ENCODE data around the gene FNBP1. TPM values are rescaled to one million over a fixed set of nuclear protein-coding genes. Genes with fewer than 3 reads are reported as not detected.
A peak's percentile ranks its signal among the peaks of the same experiment; 100 is the strongest.

The FNBP1 gene
- total and polyA plus RNA-seq, 4 donors: 16.0 to 94.3 (median 29.5) TPM

DNA sequence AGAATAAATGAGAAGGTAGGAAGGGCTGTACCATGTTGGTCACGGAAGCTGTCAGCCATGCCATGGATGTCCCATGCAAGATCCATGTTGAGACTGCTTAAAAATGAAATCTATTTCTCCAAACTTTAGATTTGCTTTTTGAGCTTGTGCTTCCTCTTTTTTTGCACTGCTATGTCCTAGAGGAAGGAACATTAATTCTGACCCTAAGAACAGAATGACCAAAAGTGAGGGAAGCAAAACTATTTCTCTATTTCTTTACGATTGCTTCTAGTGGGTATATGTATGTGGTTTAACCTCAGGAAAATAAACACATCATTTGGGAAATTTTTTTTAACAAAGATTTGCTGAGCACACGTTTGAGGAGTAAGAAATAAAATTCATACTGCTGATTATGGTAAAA, 123.1 kb downstream of the FNBP1 start:
- Histone ChIP-seq H3K4me3 (no peak overlapping the region), H3K4me1 (ENCODE audit: control insufficient read depth in 5 of 5, insufficient read depth in 5 of 5, low read length in 5 of 5) (no peaks in the 10 kb centered on the region), H3K36me3 (ENCODE audit: control insufficient read depth in 4 of 4, insufficient read depth in 4 of 4, low read length in 4 of 4) (peaks cover 9 to 18% (median 12%) of the 10 kb centered on the region in 4 donors), H3K27me3 (ENCODE audit: control insufficient read depth in 3 of 3, insufficient read depth in 3 of 3, low read length in 2 of 3) (no peaks in the 10 kb centered on the region), H3K27ac (ENCODE audit: low read depth in 1 of 2, low read length in 1 of 2) (no peak overlapping the region), H3K9ac (ENCODE audit: insufficient read depth in 1 of 2, low read length in 2 of 2) (no peak overlapping the region), H3K9me3 (ENCODE audit: control insufficient read depth in 4 of 4, insufficient read depth in 3 of 4, low read length in 3 of 4) (no peaks in the 10 kb centered on the region)
- DNase-seq: no peak
- WGBS, 2 donors: 43 to 70% methylated on average over 3 of the region's 3 CpGs
- TF ChIP-seq, protein P1, sequence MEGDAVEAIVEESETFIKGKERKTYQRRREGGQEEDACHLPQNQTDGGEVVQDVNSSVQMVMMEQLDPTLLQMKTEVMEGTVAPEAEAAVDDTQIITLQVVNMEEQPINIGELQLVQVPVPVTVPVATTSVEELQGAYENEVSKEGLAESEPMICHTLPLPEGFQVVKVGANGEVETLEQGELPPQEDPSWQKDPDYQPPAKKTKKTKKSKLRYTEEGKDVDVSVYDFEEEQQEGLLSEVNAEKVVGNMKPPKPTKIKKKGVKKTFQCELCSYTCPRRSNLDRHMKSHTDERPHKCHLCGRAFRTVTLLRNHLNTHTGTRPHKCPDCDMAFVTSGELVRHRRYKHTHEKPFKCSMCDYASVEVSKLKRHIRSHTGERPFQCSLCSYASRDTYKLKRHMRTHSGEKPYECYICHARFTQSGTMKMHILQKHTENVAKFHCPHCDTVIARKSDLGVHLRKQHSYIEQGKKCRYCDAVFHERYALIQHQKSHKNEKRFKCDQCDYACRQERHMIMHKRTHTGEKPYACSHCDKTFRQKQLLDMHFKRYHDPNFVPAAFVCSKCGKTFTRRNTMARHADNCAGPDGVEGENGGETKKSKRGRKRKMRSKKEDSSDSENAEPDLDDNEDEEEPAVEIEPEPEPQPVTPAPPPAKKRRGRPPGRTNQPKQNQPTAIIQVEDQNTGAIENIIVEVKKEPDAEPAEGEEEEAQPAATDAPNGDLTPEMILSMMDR (IDR thresholded peaks at IDR 0.05; ENCODE audit: control extremely low read depth, extremely low read depth): no peak
- peak; percentile 27 for ATAC-seq (ENCODE audit: insufficient read depth, low FRiP score)

DNA sequence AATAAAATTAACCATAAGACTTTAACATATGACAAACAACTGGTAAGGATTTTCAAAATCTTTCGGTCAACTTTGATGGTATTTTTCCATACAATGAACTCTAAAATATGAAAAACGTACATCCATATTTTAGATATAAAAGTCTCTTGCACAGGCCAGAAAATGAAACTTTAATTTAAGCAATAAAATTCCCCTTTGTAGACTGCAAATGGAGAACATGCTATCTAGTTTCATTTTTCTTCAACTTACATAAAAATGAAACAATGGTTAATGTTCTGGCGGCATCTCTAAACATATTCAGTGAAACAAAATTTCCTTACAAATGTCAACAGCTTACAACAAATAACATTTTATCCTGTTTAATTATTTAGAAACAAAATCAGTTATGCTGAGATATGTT, 123.7 kb downstream of the FNBP1 start:
- Histone ChIP-seq H3K4me3 (no peak overlapping the region), H3K36me3 (ENCODE audit: control insufficient read depth in 4 of 4, insufficient read depth in 4 of 4, low read length in 4 of 4) (peaks cover 6 to 15% (median 7%) of the 10 kb centered on the region in 4 donors), H3K9me3 (ENCODE audit: control insufficient read depth in 4 of 4, insufficient read depth in 3 of 4, low read length in 3 of 4) (no peaks in the 10 kb centered on the region), H3K27ac (ENCODE audit: low read depth in 1 of 2, low read length in 1 of 2) (no peak overlapping the region), H3K4me1 (ENCODE audit: control insufficient read depth in 5 of 5, insufficient read depth in 5 of 5, low read length in 5 of 5) (no peaks in the 10 kb centered on the region), H3K9ac (ENCODE audit: insufficient read depth in 1 of 2, low read length in 2 of 2) (no peak overlapping the region), H3K27me3 (ENCODE audit: control insufficient read depth in 3 of 3, insufficient read depth in 3 of 3, low read length in 2 of 3) (no peaks in the 10 kb centered on the region)
- DNase-seq (no peak), ATAC-seq (ENCODE audit: insufficient read depth, low FRiP score) (no peak)
- WGBS, 2 donors: 61 to 70% methylated on average over 3 of the region's 3 CpGs
- TF ChIP-seq, protein P1 (IDR thresholded peaks at IDR 0.05; ENCODE audit: control extremely low read depth, extremely low read depth): no peak

DNA sequence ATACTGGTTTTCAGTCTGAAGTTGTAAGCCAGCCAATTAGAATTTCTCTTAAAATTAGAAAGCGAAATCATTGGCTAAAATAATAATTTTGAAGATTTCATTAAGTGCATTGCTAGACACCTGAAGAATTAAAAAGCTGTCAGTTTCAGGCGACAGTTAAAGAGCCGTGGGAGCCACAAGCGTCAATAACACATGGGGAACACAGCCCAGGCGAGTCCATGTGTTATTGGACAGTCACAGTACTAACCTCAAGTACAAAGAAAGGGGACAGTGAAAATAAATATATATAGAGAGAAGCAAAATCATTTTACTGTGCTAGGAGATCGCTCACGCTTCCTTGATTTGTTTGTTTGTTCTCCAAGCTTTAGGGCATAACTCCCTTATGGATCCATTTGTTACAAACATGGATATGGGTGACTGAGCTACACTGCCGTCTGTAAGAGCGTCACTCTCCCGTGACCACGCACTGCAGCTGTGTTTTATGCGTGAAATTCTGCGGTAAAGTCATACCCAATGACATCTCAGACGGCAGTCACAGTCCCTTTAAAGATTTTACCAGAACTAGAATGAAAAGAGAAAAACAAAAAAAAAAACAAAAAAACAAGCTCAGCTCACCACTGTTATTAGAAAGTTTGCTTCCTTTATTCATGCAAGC, 124.6 kb downstream of the FNBP1 start:
- Histone ChIP-seq H3K4me1 (ENCODE audit: control insufficient read depth in 5 of 5, insufficient read depth in 5 of 5, low read length in 5 of 5) (no peaks in the 10 kb centered on the region), H3K27me3 (ENCODE audit: control insufficient read depth in 3 of 3, insufficient read depth in 3 of 3, low read length in 2 of 3) (no peaks in the 10 kb centered on the region), H3K27ac (ENCODE audit: low read depth in 1 of 2, low read length in 1 of 2) (no peak overlapping the region), H3K36me3 (ENCODE audit: control insufficient read depth in 4 of 4, insufficient read depth in 4 of 4, low read length in 4 of 4) (peaks cover 2 to 12% (median 6%) of the 10 kb centered on the region in 4 donors), H3K9ac (ENCODE audit: insufficient read depth in 1 of 2, low read length in 2 of 2) (no peak overlapping the region), H3K4me3 (no peak overlapping the region), H3K9me3 (ENCODE audit: control insufficient read depth in 4 of 4, insufficient read depth in 3 of 4, low read length in 3 of 4) (no peaks in the 10 kb centered on the region)
- ATAC-seq (ENCODE audit: insufficient read depth, low FRiP score) (no peak), DNase-seq (no peak)
- WGBS, 2 donors: 94 to 95% methylated on average over 14 of the region's 14 CpGs
- TF ChIP-seq, protein P1 (IDR thresholded peaks at IDR 0.05; ENCODE audit: control extremely low read depth, extremely low read depth): no peak

DNA sequence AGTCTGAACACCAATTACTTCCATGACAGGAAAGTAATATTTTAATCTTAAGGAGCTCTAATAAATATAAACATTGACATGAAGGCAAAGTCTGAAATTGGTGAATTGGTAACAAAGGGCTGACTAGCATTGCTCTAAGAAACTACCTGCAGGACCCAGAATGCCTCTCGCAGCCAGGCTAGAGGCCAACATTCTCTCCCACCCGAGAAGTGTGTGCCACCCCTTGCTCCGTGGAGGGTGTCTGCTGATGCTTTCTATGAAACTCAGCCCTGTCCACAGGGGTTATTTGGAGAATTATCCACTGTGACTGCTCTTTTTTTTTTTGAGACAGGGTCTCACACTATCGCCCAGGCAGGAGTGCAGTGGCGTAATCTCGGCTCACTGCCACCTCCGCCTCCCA, 126.3 kb downstream of the FNBP1 start:
- TF ChIP-seq, protein P1 (IDR thresholded peaks at IDR 0.05; ENCODE audit: control extremely low read depth, extremely low read depth): no peak
- H3K9ac ChIP-seq (ENCODE audit: insufficient read depth in 1 of 2, low read length in 2 of 2): no peak overlapping the region
- H3K27me3 ChIP-seq (ENCODE audit: control insufficient read depth in 3 of 3, insufficient read depth in 3 of 3, low read length in 2 of 3): no peaks in the 10 kb centered on the region
- H3K9me3 ChIP-seq (ENCODE audit: control insufficient read depth in 4 of 4, insufficient read depth in 3 of 4, low read length in 3 of 4): no peaks in the 10 kb centered on the region
- DNase-seq: no peak
- peaks cover 0 to 6% (median 4%) of the 10 kb centered on the region in 4 donors for H3K36me3 ChIP-seq (ENCODE audit: control insufficient read depth in 4 of 4, insufficient read depth in 4 of 4, low read length in 4 of 4)
- 96 to 98% methylated on average over 7 of the region's 7 CpGs for WGBS, 2 donors
- H3K27ac ChIP-seq (ENCODE audit: low read depth in 1 of 2, low read length in 1 of 2): no peak overlapping the region
- ATAC-seq (ENCODE audit: insufficient read depth, low FRiP score): no peak
- H3K4me3 ChIP-seq: no peak overlapping the region
- H3K4me1 ChIP-seq (ENCODE audit: control insufficient read depth in 5 of 5, insufficient read depth in 5 of 5, low read length in 5 of 5): no peaks in the 10 kb centered on the region
